A673 (cell line): ENCODE data around the gene ZNF540. TPM values are rescaled to one million over a fixed set of nuclear protein-coding genes. Genes with fewer than 3 reads are reported as not detected.
A peak's percentile ranks its signal among the peaks of the same experiment; 100 is the strongest.

Experiments used
- BruUV-seq: library from RNA; stranded (reverse); fragments of 400-500 nt; replicated peaks from 2 replicates; lab custom pipeline; 2021; lab: Mats Ljungman, UMichigan
- CTCF ChIA-PET: fragments of 300-600 bp; sonication (Branson Sonifier 250); formaldehyde crosslinking; loops from one replicate; lab custom pipeline; 2022; ENCODE audit warnings: antibody characterized with exemption; lab: Charles Lee
- POLR2A ChIA-PET: fragments of 300-600 bp; sonication (Branson Sonifier 250); formaldehyde crosslinking; loops from one replicate; lab custom pipeline; 2022; ENCODE audit warnings: antibody characterized with exemption; ENCODE audit not compliant: low non-redundant PET; lab: Charles Lee
- DNase-seq: peaks from one replicate; pipeline ENCODE4 v3.0.0-alpha.2; 2015; ENCODE audit warnings: low spot score
- H3K27ac ChIP-seq: fragments of 200-600 bp; sonication (generic); 2 replicates; pipeline ENCODE4 v1.5.1; 2016; ENCODE audit warnings: mixed run types, low read depth, mild to moderate bottlenecking, mixed read lengths, antibody characterized with exemption, low read length; ENCODE audit not compliant: poor library complexity, severe bottlenecking
- H3K27me3 ChIP-seq: fragments of 200-600 bp; sonication (generic); replicated peaks from 2 replicates; pipeline ENCODE4 v1.6.1; 2017; ENCODE audit warnings: mixed run types, low read depth, mild to moderate bottlenecking, mixed read lengths, antibody characterized with exemption, low read length; ENCODE audit not compliant: insufficient read depth, poor library complexity
- H3K36me3 ChIP-seq: fragments of 200-600 bp; sonication (generic); 2 replicates; pipeline ENCODE4 v1.6.1; 2016; ENCODE audit warnings: mixed run types, mild to moderate bottlenecking, mixed read lengths, antibody characterized with exemption, low read length; ENCODE audit not compliant: insufficient read depth, poor library complexity, severe bottlenecking
- H3K4me1 ChIP-seq: fragments of 200-600 bp; sonication (generic); 2 replicates; pipeline ENCODE4 v1.6.1; 2017; ENCODE audit warnings: mixed run types, mild to moderate bottlenecking, mixed read lengths, antibody characterized with exemption, low read length; ENCODE audit not compliant: insufficient read depth, poor library complexity, severe bottlenecking
- H3K4me3 ChIP-seq: fragments of 200-600 bp; sonication (generic); 2 replicates; pipeline ENCODE4 v1.5.1; 2016; ENCODE audit warnings: low read depth, mixed run types, mild to moderate bottlenecking, mixed read lengths, low read length; ENCODE audit not compliant: poor library complexity, severe bottlenecking
- H3K9me3 ChIP-seq: fragments of 200-600 bp; sonication (generic); 2 replicates; pipeline ENCODE4 v1.6.1; 2016; ENCODE audit warnings: mixed run types, low read depth, mild to moderate bottlenecking, mixed read lengths, antibody characterized with exemption, low read length; ENCODE audit not compliant: poor library complexity, severe bottlenecking
- EZH2 ChIP-seq: fragments of 200-600 bp; sonication (generic); IDR thresholded peaks from 2 replicates; pipeline ENCODE4 v1.6.1; 2017; ENCODE audit warnings: borderline replicate concordance, low read depth, mild to moderate bottlenecking, mixed read lengths, antibody characterized with exemption, low read length; ENCODE audit not compliant: poor library complexity, severe bottlenecking
- intact Hi-C: fragments of 100-400 bp; cut with micrococcal nuclease; formaldehyde crosslinking; loops from one replicate; pipeline ENCODE4 v1.10.0; 2022; ENCODE audit not compliant: unreplicated experiment
- total RNA-seq: library from RNA; stranded (reverse); gene quantifications from 2 replicates; pipeline ENCODE4 v1.2.3, GENCODE V29; 2021
- TF ChIP-seq, protein P1 (sequence below): fragments of 300-800, 200-600 bp; sonication (generic); conservative IDR thresholded peaks from 2 replicates; pipeline ENCODE4 v1.5.1; 2017; ENCODE audit warnings: low read depth, mild to moderate bottlenecking, antibody characterized with exemption, low read length, moderate library complexity, mixed read lengths

The ZNF540 gene
- total RNA-seq, 1 experiment from 2014 or later: 0.24 TPM

DNA sequence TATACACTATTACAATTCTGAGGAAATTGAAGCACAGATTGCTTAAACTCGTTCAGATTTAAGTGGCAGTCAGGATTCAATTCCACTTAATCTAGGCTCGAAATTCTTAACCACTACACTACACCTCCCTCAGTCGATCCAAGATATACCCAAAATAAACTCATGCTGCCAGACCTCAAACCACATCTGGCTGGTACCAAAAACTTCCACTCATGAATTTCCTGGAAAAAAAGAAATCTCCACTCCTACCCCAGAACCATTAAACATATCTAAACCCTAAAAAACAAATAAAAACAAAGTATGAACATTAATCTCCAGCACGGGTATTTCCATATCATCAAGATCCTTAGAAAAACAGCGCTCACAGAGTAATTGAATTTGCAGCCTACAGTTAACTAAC, 59.4 kb downstream of the ZNF540 start:
- intact Hi-C loops: no loop called here
- H3K4me3 ChIP-seq: peak overlapping the region; percentile 78
- peak; percentile 5 for DNase-seq
- TF ChIP-seq, protein P1, sequence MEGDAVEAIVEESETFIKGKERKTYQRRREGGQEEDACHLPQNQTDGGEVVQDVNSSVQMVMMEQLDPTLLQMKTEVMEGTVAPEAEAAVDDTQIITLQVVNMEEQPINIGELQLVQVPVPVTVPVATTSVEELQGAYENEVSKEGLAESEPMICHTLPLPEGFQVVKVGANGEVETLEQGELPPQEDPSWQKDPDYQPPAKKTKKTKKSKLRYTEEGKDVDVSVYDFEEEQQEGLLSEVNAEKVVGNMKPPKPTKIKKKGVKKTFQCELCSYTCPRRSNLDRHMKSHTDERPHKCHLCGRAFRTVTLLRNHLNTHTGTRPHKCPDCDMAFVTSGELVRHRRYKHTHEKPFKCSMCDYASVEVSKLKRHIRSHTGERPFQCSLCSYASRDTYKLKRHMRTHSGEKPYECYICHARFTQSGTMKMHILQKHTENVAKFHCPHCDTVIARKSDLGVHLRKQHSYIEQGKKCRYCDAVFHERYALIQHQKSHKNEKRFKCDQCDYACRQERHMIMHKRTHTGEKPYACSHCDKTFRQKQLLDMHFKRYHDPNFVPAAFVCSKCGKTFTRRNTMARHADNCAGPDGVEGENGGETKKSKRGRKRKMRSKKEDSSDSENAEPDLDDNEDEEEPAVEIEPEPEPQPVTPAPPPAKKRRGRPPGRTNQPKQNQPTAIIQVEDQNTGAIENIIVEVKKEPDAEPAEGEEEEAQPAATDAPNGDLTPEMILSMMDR: no peak
- TF ChIP-seq EZH2: no peak
- H3K4me1 ChIP-seq: peaks cover 6% of the 10 kb centered on the region
- no peaks in the 10 kb centered on the region for H3K27me3 ChIP-seq
- ChIA-PET POLR2A (no interaction called here), CTCF (interaction anchor here (0.6 kb wide), 1 partner anchor 10 kb away, joined by 5 read pairs; no protein-coding TSS in a partner anchor)
- peaks cover 17% of the 10 kb centered on the region for H3K9me3 ChIP-seq
- peaks cover 7% of the 10 kb centered on the region for H3K36me3 ChIP-seq
- H3K27ac ChIP-seq: peak overlapping the region; percentile 80
- no TSS peak for BruUV-seq

GRCh38 chr19:37654629-37655300, 60.1 kb downstream of the ZNF540 start:
- CTCF ChIA-PET: interaction anchor here (0.6 kb wide), 1 partner anchor 9 kb away, joined by 5 read pairs; no protein-coding TSS in a partner anchor
- Histone ChIP-seq H3K27me3 (no peaks in the 10 kb centered on the region), H3K4me1 (peaks cover 6% of the 10 kb centered on the region), H3K9me3 (peaks cover 12% of the 10 kb centered on the region), H3K27ac (peak overlapping the region; percentile 80), H3K4me3 (peak overlapping the region; percentile 78), H3K36me3 (peaks cover 4% of the 10 kb centered on the region)
- TF ChIP-seq EZH2: no peak
- TF ChIP-seq, protein P1: no peak
- intact Hi-C loops: no loop called here
- DNase-seq: peak; percentile 61
- POLR2A ChIA-PET: no interaction called here
- BruUV-seq: no TSS peak

DNA sequence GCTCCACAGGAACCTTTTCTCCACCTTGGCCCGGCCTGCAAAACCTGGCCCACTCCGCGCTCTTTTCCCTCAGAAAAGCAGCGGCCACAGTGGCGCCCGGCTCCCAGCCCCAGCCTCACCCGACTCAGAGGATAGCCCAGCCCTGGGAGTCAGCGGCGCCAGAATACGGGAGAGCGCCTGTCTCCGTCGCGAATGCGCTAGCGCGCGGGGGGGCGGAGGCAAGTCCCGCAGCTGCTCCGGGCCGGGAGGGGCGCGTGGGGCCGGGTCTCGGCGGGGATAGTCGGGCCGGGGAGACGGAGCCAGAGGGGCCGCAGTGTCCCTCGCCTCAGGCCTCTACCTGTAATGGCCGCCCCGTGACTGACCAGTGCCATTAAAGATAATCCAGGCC, 60.6 kb downstream of the ZNF540 start, which contains the start of gene ZFP30:
ZFP30 (minus strand) TSS at position 165 of the 388 bp plus-strand sequence. CDS start 7,643 bp downstream, outside the sequence.
- no TSS peak for BruUV-seq
- TF ChIP-seq, protein P1: no peak
- no peak for TF ChIP-seq EZH2
- H3K36me3 ChIP-seq: no peaks in the 10 kb centered on the region
- peaks cover 12% of the 10 kb centered on the region for H3K9me3 ChIP-seq
- CTCF ChIA-PET: no interaction called here
- peak; percentile 95 for DNase-seq
- POLR2A ChIA-PET: no interaction called here
- intact Hi-C loops: no loop called here
- H3K27me3 ChIP-seq: no peaks in the 10 kb centered on the region
- peaks cover 6% of the 10 kb centered on the region for H3K4me1 ChIP-seq
- H3K27ac ChIP-seq: peak within 1 kb of the TSS; percentile 80
- H3K4me3 ChIP-seq: peak within 1 kb of the TSS; percentile 78
